ENCODE measurements around the gene AHNAK2.

DNA sequence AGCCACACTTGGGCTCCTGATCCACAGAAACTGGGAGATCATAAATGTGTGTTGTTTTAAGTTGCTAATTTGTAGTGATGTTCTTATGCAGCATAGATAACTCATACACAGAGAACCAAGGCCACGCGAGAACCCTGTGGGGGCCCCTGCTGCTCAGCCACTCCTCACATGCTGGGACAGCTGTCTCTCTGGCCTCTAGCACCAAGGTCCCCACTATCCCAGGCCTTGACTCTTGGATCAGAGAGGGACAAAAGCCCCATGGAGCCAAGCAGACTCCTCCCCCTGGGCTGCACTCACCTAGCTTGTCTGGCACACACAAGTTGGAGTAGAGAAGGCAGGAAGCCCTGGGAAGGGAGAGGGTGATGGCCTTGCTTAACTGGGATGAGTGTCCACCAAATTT lies 42.2 kb downstream of the AHNAK2 start:
- TF ChIP-seq POLR2A (IDR thresholded peaks at IDR 0.05; ENCODE audit: extremely low read depth, insufficient read length), result no peak
- TF ChIP-seq, protein P1, sequence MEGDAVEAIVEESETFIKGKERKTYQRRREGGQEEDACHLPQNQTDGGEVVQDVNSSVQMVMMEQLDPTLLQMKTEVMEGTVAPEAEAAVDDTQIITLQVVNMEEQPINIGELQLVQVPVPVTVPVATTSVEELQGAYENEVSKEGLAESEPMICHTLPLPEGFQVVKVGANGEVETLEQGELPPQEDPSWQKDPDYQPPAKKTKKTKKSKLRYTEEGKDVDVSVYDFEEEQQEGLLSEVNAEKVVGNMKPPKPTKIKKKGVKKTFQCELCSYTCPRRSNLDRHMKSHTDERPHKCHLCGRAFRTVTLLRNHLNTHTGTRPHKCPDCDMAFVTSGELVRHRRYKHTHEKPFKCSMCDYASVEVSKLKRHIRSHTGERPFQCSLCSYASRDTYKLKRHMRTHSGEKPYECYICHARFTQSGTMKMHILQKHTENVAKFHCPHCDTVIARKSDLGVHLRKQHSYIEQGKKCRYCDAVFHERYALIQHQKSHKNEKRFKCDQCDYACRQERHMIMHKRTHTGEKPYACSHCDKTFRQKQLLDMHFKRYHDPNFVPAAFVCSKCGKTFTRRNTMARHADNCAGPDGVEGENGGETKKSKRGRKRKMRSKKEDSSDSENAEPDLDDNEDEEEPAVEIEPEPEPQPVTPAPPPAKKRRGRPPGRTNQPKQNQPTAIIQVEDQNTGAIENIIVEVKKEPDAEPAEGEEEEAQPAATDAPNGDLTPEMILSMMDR (IDR thresholded peaks at IDR 0.05; ENCODE audit: low read depth, low read length), result no peak
- TF ChIP-seq, protein P2, sequence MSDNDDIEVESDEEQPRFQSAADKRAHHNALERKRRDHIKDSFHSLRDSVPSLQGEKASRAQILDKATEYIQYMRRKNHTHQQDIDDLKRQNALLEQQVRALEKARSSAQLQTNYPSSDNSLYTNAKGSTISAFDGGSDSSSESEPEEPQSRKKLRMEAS (IDR thresholded peaks at IDR 0.05; ENCODE audit: low read depth, low read length), result no peak

Data from NB4 (cell line).